Measurements from ENCODE around the gene ST6GALNAC2.

The ST6GALNAC2 gene

DNA sequence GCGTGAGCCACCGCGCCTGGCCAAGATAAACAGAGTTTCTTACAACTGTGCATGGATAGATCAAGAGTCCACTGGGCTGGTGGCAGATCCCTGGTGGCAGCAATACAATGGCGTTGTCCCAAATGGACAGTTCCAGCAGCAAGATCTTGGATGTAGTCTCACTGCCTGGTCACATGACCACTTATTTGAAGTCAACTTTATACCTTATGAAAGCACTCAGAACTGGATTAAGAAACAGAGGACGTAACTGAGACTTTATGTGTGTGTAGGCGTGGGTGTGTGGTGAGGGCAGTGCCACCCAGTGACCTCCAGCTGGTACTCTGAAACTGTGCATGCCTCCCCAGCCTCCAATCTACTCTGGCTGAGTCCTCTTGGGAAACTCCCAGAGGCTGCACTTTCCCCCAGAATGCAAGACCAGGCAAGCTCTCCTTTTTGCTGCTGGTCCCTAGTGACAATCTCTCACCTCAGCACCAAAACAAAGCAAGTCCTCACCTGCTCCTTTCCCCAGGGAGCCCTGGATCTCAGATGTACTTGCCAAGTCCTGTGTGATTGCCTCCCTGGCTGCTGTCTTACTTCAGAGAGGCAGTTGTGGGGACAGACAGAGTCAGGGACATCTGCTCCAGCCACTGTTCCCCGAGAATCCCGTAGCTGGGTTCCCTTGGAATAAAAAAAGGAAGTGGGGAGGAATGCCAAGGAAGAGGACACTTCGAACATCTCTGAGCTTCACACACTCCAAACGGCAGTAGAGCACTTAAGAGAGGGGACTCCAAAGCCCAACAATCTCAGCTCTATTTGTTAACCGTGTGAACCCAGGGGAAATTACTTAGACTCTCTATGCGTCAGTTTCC, 11.7 kb upstream of the ST6GALNAC2 start:
- Histone ChIP-seq H3K4me1 (ENCODE audit: control insufficient read depth, insufficient read depth, low read length) (peaks cover 14% of the 10 kb centered on the region), H3K9me3 (replicated peaks; ENCODE audit: low read length) (no peaks in the 10 kb centered on the region), H3K36me3 (ENCODE audit: insufficient read depth, low read length) (no peaks in the 10 kb centered on the region), H3K9ac (ENCODE audit: low read depth, low read length) (no peak overlapping the region), H3K27me3 (ENCODE audit: control insufficient read depth, insufficient read depth, low read length) (peaks cover 8% of the 10 kb centered on the region), H3K4me2 (ENCODE audit: low read length) (no peak overlapping the region), H3K4me3 (ENCODE audit: low read length) (no peak overlapping the region)

DNA sequence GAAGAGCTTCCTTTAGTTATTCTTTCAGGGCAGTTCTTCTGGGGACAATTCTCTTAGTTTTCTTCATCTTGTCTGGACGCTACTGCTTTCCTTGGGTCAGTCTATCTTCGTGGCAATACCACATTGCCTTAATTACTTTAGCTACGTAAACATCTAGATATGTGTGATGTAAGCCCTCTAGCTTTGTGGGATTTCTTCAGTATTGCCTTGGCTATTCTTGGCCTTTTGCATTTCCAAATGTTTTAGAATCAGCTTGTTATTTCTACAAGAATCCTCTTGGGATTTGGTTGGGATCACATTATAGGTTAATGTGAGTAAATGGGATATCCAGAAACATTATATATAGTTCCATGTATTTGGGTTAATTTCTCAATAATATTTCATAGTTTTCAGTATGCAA, 9.0 kb upstream of the ST6GALNAC2 start:
- H3K4me3 ChIP-seq (ENCODE audit: low read length): no peak overlapping the region
- no peaks in the 10 kb centered on the region for H3K36me3 ChIP-seq (ENCODE audit: insufficient read depth, low read length)
- H3K27me3 ChIP-seq (ENCODE audit: control insufficient read depth, insufficient read depth, low read length): peaks cover 11% of the 10 kb centered on the region

DNA sequence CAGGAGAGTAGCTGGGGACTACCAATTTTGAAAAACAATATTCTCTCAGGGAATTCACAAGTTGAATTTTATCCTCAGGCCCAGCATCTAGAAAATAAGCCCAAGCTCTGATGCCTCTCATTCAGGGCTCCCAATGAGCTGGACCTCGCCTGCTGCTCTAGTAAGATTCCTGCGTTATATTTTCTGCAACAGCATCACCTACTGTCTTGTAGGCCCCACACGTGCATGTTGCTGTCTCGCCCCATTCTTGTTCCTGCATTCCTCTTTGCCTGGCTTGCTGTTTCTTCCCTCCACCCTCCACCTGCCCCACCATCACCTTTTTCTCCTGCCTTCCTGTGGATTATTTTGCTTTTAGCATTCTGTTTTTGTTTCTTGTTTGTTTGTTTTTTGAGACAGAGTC, 8.3 kb upstream of the ST6GALNAC2 start:
- Histone ChIP-seq H3K4me2 (ENCODE audit: low read length) (no peak overlapping the region), H3K9ac (ENCODE audit: low read depth, low read length) (no peak overlapping the region), H3K27me3 (ENCODE audit: control insufficient read depth, insufficient read depth, low read length) (peaks cover 17% of the 10 kb centered on the region), H3K4me3 (ENCODE audit: low read length) (no peak overlapping the region), H3K9me3 (replicated peaks; ENCODE audit: low read length) (no peaks in the 10 kb centered on the region), H3K4me1 (ENCODE audit: control insufficient read depth, insufficient read depth, low read length) (peaks cover 8% of the 10 kb centered on the region), H3K36me3 (ENCODE audit: insufficient read depth, low read length) (no peaks in the 10 kb centered on the region)

More for the DNA sequence above, 9.0 kb upstream of the ST6GALNAC2 start:
- no peak overlapping the region for H3K9ac ChIP-seq (ENCODE audit: low read depth, low read length)
- H3K4me1 ChIP-seq (ENCODE audit: control insufficient read depth, insufficient read depth, low read length): peaks cover 8% of the 10 kb centered on the region
- no peak overlapping the region for H3K4me2 ChIP-seq (ENCODE audit: low read length)
- no peaks in the 10 kb centered on the region for H3K9me3 ChIP-seq (replicated peaks; ENCODE audit: low read length)

DNA sequence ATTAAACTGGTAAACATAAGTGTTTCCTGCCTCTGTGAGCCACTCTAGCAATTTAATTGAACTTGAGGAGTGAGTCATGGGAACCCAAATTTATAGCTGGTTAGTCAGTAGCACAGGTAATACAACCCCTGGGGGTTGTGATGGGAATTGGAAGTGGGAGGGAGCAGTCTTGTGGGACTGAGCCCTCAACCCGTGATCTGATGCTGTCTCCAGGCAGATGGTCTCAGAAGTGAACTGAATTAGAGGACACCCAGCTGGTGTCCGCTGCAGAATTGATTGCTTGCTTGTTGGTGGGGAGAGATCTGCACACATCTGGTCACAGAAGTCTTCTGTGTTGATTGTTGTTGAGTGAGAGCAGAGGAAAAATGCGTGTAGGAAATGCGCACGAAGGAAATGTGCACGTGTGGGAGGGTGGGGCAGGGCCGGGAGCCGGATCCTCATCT, 7.7 kb upstream of the ST6GALNAC2 start:
- Histone ChIP-seq H3K4me2 (ENCODE audit: low read length) (no peak overlapping the region), H3K27me3 (ENCODE audit: control insufficient read depth, insufficient read depth, low read length) (peaks cover 21% of the 10 kb centered on the region), H3K36me3 (ENCODE audit: insufficient read depth, low read length) (no peaks in the 10 kb centered on the region), H3K4me1 (ENCODE audit: control insufficient read depth, insufficient read depth, low read length) (peaks cover 8% of the 10 kb centered on the region), H3K9ac (ENCODE audit: low read depth, low read length) (no peak overlapping the region), H3K9me3 (replicated peaks; ENCODE audit: low read length) (no peaks in the 10 kb centered on the region), H3K4me3 (ENCODE audit: low read length) (no peak overlapping the region)

DNA sequence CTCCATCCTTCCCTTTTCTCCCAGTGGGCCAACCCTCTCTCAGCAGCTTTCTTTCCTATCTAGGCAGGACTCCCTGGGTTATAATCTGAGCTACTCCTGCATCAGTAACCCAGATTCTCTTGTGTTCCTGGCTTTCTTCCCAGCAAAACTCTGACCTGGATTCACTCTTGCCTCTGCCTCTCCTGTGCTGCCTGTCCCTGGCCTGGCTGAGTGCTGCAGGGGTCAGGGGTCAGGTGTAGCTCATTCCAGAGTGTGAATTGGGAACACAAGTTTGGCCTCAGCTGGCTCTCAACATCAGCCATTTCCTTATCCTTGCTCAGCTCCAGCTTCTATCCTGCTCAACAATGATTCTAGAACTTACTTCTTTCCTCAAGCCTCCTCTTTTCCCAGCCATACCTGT, 2.5 kb upstream of the ST6GALNAC2 start:
- Histone ChIP-seq H3K9me3 (replicated peaks; ENCODE audit: low read length) (no peaks in the 10 kb centered on the region), H3K4me2 (ENCODE audit: low read length) (no peak overlapping the region), H3K27me3 (ENCODE audit: control insufficient read depth, insufficient read depth, low read length) (peaks cover 41% of the 10 kb centered on the region), H3K4me1 (ENCODE audit: control insufficient read depth, insufficient read depth, low read length) (peaks cover 11% of the 10 kb centered on the region), H3K4me3 (ENCODE audit: low read length) (no peak overlapping the region), H3K9ac (ENCODE audit: low read depth, low read length) (no peak overlapping the region), H3K36me3 (ENCODE audit: insufficient read depth, low read length) (no peaks in the 10 kb centered on the region)

DNA sequence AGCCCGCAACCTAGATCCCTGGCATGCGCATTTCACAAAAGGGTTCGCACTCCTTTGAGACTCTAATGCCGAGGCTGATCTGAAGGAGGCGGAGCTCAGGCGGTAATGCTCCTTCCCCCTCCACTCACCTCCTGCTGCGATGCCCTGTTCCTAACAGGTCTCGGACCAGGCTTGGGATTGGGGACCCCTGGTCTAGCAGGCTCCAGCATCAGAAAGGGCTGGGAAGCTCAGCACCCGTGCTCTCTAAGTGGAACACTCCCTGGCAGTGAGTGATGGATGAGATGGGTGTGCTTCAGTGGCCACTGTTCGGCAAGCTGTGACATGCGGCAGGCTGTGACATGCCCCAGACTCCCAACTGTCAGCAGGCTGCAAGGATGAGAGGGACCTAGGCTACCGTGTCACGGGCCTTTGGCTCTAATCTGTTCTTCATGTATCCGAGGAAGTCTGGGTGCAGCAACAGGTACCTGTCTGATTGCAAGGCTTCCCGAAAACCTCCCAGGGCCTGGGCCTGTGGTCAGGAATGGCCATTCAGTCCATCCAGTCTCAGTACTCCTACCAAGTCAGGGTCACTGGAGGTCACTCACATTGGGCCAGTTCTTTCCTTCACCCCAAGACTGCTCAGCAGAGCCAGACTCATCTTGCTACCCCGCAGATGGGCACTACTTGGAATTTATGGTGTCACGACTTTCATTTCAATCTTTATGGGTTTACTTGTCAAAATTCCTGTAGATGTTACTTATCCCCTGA, 1.3 kb upstream of the ST6GALNAC2 start:
- H3K4me2 ChIP-seq (ENCODE audit: low read length): no peak overlapping the region
- no peaks in the 10 kb centered on the region for H3K9me3 ChIP-seq (replicated peaks; ENCODE audit: low read length)
- no peak overlapping the region for H3K9ac ChIP-seq (ENCODE audit: low read depth, low read length)
- no peaks in the 10 kb centered on the region for H3K36me3 ChIP-seq (ENCODE audit: insufficient read depth, low read length)
- H3K4me3 ChIP-seq (ENCODE audit: low read length): no peak overlapping the region
- peaks cover 39% of the 10 kb centered on the region for H3K27me3 ChIP-seq (ENCODE audit: control insufficient read depth, insufficient read depth, low read length)
- peaks cover 11% of the 10 kb centered on the region for H3K4me1 ChIP-seq (ENCODE audit: control insufficient read depth, insufficient read depth, low read length)

DNA sequence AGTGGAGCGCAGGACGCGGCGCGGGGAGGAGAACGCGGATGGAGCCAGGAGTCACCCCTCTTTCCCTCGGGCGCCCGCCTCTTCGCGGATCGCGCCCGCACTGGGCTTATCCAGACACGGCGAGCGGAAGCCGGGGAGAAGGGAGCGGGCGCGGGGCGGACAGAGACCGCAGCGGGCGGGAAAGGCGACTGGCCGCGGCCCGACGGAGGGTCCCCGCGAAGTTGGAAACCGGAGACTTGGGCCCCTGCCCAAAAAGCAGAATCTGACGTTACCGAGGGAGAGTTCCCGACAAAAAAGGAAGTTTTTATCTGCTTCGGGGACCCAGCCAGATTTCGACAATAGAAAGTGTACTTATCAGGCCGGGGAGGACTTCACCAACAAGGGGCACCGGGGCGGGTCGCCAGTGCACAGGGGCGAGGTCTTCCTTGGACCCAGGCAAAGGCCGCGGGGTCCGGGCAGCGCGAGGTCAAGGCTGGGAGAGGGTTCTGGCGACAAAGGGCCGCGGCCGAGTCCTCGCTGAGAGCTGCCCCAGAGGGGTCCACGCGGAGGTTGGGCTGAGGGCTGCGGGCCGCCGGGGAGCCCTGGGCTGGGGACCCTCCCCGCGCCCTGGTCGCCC, 519 bp downstream of the ST6GALNAC2 start:
- H3K9me3 ChIP-seq (replicated peaks; ENCODE audit: low read length): no peaks in the 10 kb centered on the region
- peak overlapping the region; percentile 71 for H3K4me3 ChIP-seq (ENCODE audit: low read length)
- peak overlapping the region; percentile 94 for H3K4me2 ChIP-seq (ENCODE audit: low read length)
- no peaks in the 10 kb centered on the region for H3K36me3 ChIP-seq (ENCODE audit: insufficient read depth, low read length)
- peaks cover 38% of the 10 kb centered on the region for H3K27me3 ChIP-seq (ENCODE audit: control insufficient read depth, insufficient read depth, low read length)
- H3K9ac ChIP-seq (ENCODE audit: low read depth, low read length): peak overlapping the region; percentile 46
- peaks cover 11% of the 10 kb centered on the region for H3K4me1 ChIP-seq (ENCODE audit: control insufficient read depth, insufficient read depth, low read length)

DNA sequence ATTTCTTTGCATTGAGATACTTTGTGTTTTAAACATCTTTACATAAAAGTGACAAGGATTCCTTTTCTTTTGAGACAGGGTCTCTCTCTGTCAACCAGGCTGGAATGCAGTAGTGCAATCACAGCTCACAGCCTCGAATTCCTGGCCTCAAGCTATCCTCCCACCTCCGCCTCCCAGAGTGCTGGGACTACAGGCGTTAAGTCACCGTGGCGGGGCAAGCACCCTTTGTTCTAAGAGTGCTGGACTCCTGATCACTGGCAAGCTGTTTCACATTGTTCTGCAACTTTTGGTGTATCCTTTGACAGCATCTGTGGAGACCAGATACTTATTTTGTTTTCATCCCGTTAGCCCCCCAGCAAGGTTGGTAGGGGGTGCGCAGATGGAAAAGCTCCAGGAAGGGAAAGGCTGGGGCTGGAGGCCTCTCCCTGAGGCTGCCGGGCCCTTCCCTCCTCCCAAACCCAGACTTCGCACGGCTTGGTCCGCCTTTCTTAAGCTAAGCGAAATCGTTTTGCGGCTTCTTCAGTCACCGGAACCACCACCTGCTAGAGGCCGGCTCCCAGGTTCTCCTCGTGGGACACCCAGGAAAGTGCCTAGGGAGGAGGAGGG, 1.1 kb downstream of the ST6GALNAC2 start:
- peak overlapping the region; percentile 71 for H3K4me3 ChIP-seq (ENCODE audit: low read length)
- H3K36me3 ChIP-seq (ENCODE audit: insufficient read depth, low read length): no peaks in the 10 kb centered on the region
- H3K4me1 ChIP-seq (ENCODE audit: control insufficient read depth, insufficient read depth, low read length): peaks cover 11% of the 10 kb centered on the region
- H3K27me3 ChIP-seq (ENCODE audit: control insufficient read depth, insufficient read depth, low read length): peaks cover 36% of the 10 kb centered on the region
- H3K9me3 ChIP-seq (replicated peaks; ENCODE audit: low read length): no peaks in the 10 kb centered on the region
- H3K9ac ChIP-seq (ENCODE audit: low read depth, low read length): peak overlapping the region; percentile 46
- H3K4me2 ChIP-seq (ENCODE audit: low read length): peak overlapping the region; percentile 94

DNA sequence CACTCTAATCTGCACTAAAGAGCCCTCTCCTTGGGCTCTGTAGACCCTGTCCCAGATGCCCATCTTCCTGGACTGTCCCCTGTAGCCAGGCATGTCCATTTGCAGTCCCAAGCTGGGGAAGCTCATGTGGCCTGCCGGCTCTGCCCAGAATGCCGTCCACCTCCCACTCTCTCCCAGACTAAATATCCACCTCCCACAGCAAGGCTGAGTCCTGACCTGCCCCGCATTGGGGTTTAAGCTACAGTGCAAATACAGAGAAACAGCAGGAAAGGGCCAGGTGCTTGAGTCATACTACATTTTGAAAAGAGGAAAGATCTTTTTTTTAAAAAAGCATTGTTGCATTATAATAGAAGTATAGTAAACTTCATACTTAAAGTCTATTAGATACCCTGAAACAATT, 3.0 kb downstream of the ST6GALNAC2 start:
- Histone ChIP-seq H3K36me3 (ENCODE audit: insufficient read depth, low read length) (no peaks in the 10 kb centered on the region), H3K9ac (ENCODE audit: low read depth, low read length) (no peak overlapping the region), H3K4me2 (ENCODE audit: low read length) (no peak overlapping the region), H3K4me1 (ENCODE audit: control insufficient read depth, insufficient read depth, low read length) (peaks cover 11% of the 10 kb centered on the region), H3K27me3 (ENCODE audit: control insufficient read depth, insufficient read depth, low read length) (peaks cover 22% of the 10 kb centered on the region), H3K9me3 (replicated peaks; ENCODE audit: low read length) (no peaks in the 10 kb centered on the region), H3K4me3 (ENCODE audit: low read length) (no peak overlapping the region)

DNA sequence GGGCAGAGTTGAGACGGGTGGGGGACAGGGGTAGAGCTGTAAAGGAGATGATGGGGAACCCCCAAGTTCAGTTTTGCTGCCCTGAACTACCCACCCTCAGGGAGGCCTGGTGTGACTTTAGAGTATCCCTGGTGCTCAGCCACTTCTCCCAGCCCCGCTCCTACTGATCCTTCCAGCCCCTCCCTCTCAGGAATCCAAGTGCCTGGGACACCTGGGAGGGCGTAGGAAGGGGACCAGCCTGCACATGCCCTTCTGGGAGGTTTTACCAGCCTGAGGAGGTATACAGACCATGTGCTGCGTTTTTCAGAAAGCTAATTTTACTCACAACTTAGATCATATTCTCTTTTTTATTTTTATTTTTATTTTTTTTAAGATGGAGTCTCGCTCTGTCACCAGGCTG, 4.1 kb downstream of the ST6GALNAC2 start:
- Histone ChIP-seq H3K36me3 (ENCODE audit: insufficient read depth, low read length) (no peaks in the 10 kb centered on the region), H3K27me3 (ENCODE audit: control insufficient read depth, insufficient read depth, low read length) (peaks cover 16% of the 10 kb centered on the region), H3K4me1 (ENCODE audit: control insufficient read depth, insufficient read depth, low read length) (peaks cover 11% of the 10 kb centered on the region), H3K9ac (ENCODE audit: low read depth, low read length) (no peak overlapping the region), H3K9me3 (replicated peaks; ENCODE audit: low read length) (no peaks in the 10 kb centered on the region), H3K4me2 (ENCODE audit: low read length) (no peak overlapping the region), H3K4me3 (ENCODE audit: low read length) (no peak overlapping the region)

DNA sequence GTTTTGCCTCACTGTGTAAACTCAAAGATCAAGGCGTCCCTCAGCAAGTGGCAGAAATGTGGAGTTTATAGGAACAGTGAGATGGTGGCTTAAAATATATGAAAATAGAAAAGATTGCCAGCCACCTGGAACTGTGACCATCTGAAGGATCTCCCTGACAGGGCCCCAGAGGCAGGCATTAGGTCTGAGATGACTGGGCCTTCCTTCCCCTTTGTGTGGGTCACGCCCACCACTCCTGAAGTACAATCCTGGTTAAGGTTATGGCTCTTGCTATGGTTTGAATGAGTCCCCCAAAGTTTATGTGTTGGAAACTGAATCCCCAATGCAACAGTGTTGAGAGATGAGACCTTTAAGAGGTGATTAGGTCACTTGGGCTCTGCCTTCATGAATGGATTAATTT, 6.4 kb downstream of the ST6GALNAC2 start:
- no peaks in the 10 kb centered on the region for H3K36me3 ChIP-seq (ENCODE audit: insufficient read depth, low read length)
- no peaks in the 10 kb centered on the region for H3K4me1 ChIP-seq (ENCODE audit: control insufficient read depth, insufficient read depth, low read length)
- H3K27me3 ChIP-seq (ENCODE audit: control insufficient read depth, insufficient read depth, low read length): peaks cover 2% of the 10 kb centered on the region
- H3K9ac ChIP-seq (ENCODE audit: low read depth, low read length): no peak overlapping the region
- no peaks in the 10 kb centered on the region for H3K9me3 ChIP-seq (replicated peaks; ENCODE audit: low read length)
- H3K4me3 ChIP-seq (ENCODE audit: low read length): no peak overlapping the region
- H3K4me2 ChIP-seq (ENCODE audit: low read length): no peak overlapping the region
